IPS DF 4.7 (cell line): ENCODE data around the gene TIAM2.

Experiments
- DNase-seq: peaks from one replicate; pipeline ENCODE4 v3.0.0-alpha.2; 2013; ENCODE audit warnings: low spot score; ENCODE audit errors: extremely low read depth

The TIAM2 gene

GRCh38 chr6:155276638-155277037, 281.5 kb downstream of the TIAM2 start:
- DNase-seq, result no peak

GRCh38 chr6:155278319-155279049, 283.4 kb downstream of the TIAM2 start:
- no peak for DNase-seq

- no peak for DNase-seq
These were observed 289.7 kb downstream of the TIAM2 start for GRCh38 chr6:155284775-155285174.

- no peak for DNase-seq
These were observed 292.6 kb downstream of the TIAM2 start for GRCh38 chr6:155287762-155288161.

GRCh38 chr6:155290491-155290890, 295.4 kb downstream of the TIAM2 start:
- no peak for DNase-seq

- no peak for DNase-seq
These were observed 296.2 kb downstream of the TIAM2 start for GRCh38 chr6:155291291-155291690.

- DNase-seq, result no peak
These were observed 297.6 kb downstream of the TIAM2 start for GRCh38 chr6:155292711-155293110.

GRCh38 chr6:155297669-155298068, 302.6 kb downstream of the TIAM2 start:
- DNase-seq, result no peak

GRCh38 chr6:155301867-155302266, 306.8 kb downstream of the TIAM2 start:
- no peak for DNase-seq

GRCh38 chr6:155303361-155303870, 308.3 kb downstream of the TIAM2 start:
- DNase-seq, result no peak

- DNase-seq, result no peak
These were observed 311.8 kb downstream of the TIAM2 start for GRCh38 chr6:155306958-155307357.
